Measurements from ENCODE around the gene CCDC137.
A peak's percentile ranks its signal among the peaks of the same experiment; 100 is the strongest.

Gene CCDC137

DNA sequence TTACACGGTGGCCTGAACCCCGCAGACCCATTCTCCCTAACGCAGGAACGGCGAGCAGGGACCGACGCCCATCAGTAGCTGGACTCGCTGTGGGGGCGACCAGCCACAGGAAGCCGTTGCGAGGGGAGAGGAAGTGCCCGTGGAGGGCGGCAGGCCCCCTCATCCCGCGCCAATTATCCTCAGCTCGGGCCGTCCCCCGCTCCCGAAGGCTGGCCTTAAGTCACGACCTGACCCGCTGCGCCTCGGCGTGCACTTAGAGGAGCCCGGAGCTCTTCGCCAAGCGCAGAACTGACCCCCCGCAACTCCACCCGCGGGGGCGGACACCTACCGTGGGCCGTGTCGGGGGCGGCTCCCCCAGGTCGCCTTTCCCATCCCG lies 16.7 kb downstream of the CCDC137 start:
- peak overlapping the region; percentile 93 for H3K27ac ChIP-seq

DNA sequence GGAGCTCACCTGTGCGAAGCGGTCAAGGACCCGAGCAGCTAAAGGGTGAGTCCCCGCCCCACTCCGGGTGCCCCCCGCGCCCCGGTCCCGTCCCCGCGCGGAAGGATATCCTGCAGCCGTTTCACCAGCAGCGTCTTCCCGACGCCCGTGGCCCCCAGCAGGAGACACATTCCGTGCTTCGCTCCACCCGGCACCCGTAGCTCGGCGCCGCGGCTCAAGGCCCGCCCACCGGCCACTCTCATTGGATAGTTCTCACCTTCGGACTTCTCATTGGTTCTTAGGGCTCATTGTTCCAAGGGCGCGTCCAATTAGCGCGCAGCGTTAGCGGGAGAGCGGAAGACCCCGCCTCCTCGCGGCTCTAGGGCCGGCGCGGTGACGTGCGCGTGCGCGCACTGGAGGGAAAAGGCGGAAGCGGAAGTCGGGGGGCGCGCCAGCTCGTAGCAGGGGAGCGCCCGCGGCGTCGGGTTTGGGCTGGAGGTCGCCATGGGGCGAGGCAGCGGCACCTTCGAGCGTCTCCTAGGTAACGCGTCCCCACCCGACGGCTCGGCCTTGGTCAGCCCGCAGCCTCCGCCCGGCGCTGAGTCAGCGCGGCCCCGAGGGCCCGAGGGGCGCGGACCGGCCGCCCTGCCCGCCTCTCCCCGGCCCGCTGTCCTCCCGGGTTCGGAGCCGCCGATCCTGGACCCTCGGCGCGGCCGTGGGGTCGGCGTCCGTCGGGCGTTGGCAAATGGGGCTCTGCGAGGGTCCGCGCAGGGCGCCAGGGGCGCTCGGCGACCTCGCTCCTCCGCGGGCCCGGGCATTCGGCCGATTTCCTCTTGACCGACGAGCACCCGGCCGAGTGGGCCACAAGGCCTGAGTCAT lies 17.3 kb downstream of the CCDC137 start, which contains the start of the genes ARL16 and HGS:
Gene ARL16, minus strand, starts transcription at position 214 of the 858 bp plus-strand sequence. Its CDS starts 44 bp downstream, at position 170.
Gene HGS, plus strand, starts transcription at position 428 of the 858 bp plus-strand sequence. Its CDS starts 56 bp downstream, at position 484.
- TF ChIP-seq, protein P1, sequence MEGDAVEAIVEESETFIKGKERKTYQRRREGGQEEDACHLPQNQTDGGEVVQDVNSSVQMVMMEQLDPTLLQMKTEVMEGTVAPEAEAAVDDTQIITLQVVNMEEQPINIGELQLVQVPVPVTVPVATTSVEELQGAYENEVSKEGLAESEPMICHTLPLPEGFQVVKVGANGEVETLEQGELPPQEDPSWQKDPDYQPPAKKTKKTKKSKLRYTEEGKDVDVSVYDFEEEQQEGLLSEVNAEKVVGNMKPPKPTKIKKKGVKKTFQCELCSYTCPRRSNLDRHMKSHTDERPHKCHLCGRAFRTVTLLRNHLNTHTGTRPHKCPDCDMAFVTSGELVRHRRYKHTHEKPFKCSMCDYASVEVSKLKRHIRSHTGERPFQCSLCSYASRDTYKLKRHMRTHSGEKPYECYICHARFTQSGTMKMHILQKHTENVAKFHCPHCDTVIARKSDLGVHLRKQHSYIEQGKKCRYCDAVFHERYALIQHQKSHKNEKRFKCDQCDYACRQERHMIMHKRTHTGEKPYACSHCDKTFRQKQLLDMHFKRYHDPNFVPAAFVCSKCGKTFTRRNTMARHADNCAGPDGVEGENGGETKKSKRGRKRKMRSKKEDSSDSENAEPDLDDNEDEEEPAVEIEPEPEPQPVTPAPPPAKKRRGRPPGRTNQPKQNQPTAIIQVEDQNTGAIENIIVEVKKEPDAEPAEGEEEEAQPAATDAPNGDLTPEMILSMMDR (conservative IDR thresholded peaks at IDR 0.05), result no peak
- TF ChIP-seq ZFX (IDR thresholded peaks at IDR 0.05), result peak; percentile 79; the same call in 1 of the 2 replicates
- H3K27ac ChIP-seq, result peak within 1 kb of the TSS; percentile 93

More for the DNA sequence above, 16.7 kb downstream of the CCDC137 start:
- no peak for TF ChIP-seq ZFX (IDR thresholded peaks at IDR 0.05)
- TF ChIP-seq, protein P1 (conservative IDR thresholded peaks at IDR 0.05), result no peak

DNA sequence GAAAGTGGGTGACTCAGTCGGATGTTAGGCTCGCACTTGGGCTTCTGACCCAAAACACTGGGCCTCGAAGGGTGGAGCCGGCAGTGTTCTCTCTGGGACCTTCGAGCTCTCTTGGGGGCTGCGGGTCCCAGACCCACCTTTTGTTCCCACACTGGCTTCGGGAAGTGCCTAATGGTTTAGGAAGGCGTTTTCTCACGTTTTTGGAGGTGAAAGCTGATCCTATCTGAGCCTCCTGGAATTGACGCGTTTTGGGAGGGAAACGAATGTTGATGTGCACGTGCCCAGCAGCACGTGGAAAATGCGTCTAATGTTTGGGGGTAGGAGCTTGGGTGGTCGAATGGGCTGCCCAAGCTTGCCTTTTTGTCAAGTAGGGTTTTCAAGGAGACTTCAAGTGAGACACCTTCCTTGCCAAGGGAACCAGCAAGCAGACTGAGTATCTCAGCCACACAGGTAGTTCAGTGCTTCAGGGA lies 17.9 kb downstream of the CCDC137 start:
- peak overlapping the region; percentile 93 for H3K27ac ChIP-seq
- peak; percentile 8; the same call in 1 of the 2 replicates for TF ChIP-seq ZFX (IDR thresholded peaks at IDR 0.05)
- TF ChIP-seq, protein P1 (conservative IDR thresholded peaks at IDR 0.05), result no peak

DNA sequence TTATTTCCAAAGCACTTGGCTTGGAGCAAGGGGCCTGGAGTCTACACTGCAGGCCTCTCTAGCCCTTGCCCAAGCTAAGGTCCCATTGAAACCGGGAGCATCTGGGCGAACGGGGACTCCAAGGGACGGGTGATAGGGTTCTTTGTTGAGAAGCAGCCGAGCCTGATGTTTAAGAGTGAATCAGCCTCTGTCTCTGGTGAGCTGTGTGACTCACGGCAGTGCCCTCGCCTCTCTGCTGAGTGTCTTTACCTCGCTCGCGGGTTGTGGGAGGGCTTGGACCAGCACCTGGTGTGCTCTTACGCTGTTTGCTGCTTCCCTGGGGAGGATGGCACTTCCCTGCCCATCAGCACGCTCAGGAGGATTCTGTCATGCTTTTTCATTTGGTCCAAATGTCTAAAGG lies 18.6 kb downstream of the CCDC137 start:
- TF ChIP-seq, protein P1 (conservative IDR thresholded peaks at IDR 0.05), result no peak
- no peak for TF ChIP-seq ZFX (IDR thresholded peaks at IDR 0.05)
- H3K27ac ChIP-seq, result peak overlapping the region; percentile 93

DNA sequence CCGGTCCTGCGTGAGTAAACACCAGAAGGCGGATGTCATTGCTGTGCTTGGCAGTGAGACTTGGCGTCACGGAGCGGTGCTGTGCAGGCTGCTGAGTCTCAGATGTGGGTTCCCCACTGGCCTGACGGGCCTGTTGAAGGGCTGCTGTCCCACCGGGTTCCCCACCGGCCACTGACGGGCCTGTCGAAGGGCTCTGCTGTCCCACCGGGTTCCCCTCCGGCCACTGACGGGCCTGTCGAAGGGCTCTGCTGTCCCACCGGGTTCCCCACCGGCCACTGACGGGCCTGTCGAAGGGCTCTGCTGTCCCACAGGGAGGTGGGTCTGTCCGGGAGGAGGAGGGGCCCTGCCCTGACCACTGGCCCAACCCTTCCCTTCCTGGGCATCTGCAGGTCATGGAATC lies 20.1 kb downstream of the CCDC137 start:
- no peak overlapping the region for H3K27ac ChIP-seq
- TF ChIP-seq ZFX (IDR thresholded peaks at IDR 0.05), result no peak
- TF ChIP-seq, protein P1 (conservative IDR thresholded peaks at IDR 0.05), result no peak

DNA sequence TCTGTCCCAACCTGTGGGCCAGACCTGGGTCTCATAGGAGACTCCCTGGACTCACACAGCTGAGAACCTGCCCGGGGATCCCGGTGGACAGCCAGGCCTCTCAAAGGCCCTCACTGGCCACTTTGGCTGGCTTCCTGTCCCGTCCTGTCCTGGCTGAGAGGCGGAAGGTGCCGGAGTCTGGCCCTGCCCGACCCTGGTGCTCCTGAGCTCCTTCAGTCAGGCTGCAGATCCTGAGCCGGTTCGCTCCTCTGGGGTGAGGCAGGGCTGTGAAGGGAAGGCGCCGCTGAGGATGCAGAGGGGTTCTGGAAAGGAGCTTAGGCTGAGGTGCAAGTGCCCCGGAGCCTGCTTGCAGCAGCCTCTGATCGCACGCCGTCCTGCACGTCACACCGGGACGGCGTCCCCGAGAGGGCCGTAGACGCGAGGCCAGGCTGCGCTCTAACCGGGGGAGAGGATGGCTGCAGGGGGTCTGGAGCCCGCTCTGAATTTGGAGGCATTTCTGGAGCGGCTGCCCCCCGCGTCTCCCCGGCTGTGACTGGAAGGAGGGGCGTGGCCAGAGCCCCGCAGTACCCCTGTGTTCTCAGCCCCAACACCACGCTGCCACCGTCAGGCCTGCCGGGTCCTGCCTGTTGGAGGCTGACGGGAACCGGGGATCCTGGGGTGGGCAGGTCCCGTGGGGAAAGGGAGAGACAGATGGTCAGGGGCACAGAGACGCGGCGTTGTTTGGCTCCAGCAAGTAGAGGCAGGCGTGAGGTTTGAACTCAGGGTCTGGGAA lies 21.4 kb downstream of the CCDC137 start:
- TF ChIP-seq, protein P1 (conservative IDR thresholded peaks at IDR 0.05), result no peak
- no peak for TF ChIP-seq ZFX (IDR thresholded peaks at IDR 0.05)
- no peak overlapping the region for H3K27ac ChIP-seq
